K562 (cell line): ENCODE results near the gene RC3H2. TPM values are rescaled to one million over a fixed set of nuclear protein-coding genes. Genes with fewer than 3 reads are reported as not detected.
A peak's percentile ranks its signal among the peaks of the same experiment; 100 is the strongest.

Experiments used
- ATF1 ChIP-seq, 2 experiments: fragments of 450-650 bp in 1 of 2; IDR thresholded peaks; 2 replicates each; pipeline ENCODE4 v1.6.1; 2016; ENCODE audit warnings: missing compliant biosample characterization in 1 of 2, missing genetic modification characterization in 1 of 2
- CTCF ChIP-seq, 3 experiments: IDR thresholded peaks in 2 of 3; conservative IDR thresholded peaks in 1 of 3; 2 replicates each; pipeline ENCODE4 v1.5.1; 2011 to 2012; ENCODE audit warnings: low read length in 3 of 3, mild to moderate bottlenecking in 3 of 3, control low read depth in 2 of 3, improper control_type of control experiment in 1 of 3, inconsistent platforms in 1 of 3, low read depth in 1 of 3, mixed read lengths in 1 of 3, moderate library complexity in 1 of 3; ENCODE audit not compliant: insufficient read depth in 2 of 3
- DLX4 ChIP-seq: fragments of 250-450 bp; sonication (Bioruptor Pico); IDR thresholded peaks from 2 replicates; pipeline ENCODE4 v1.6.1; 2021; ENCODE audit warnings: mild to moderate bottlenecking
- EP300 ChIP-seq: IDR thresholded peaks from 2 replicates; pipeline ENCODE4 v1.6.1; 2012; ENCODE audit warnings: low read length, improper control_type of control experiment
- FOXP1 ChIP-seq: sonication (generic); formaldehyde crosslinking; IDR thresholded peaks from 2 replicates; pipeline ENCODE4 v1.8.0; 2022; ENCODE audit warnings: mild to moderate bottlenecking, missing genetic modification reagents
- FUS ChIP-seq: fragments of 200-400 bp; formaldehyde crosslinking; optimal IDR thresholded peaks from 2 replicates; pipeline ENCODE3; 2017; ENCODE audit warnings: low read depth, low read length
- HDAC1 ChIP-seq, 2 experiments: fragments of 450-650 bp; IDR thresholded peaks; 2 replicates each; pipeline ENCODE4 v1.6.1; 2016 to 2017; ENCODE audit warnings: inconsistent platforms in 1 of 2, mild to moderate bottlenecking in 1 of 2, moderate library complexity in 1 of 2
- HDAC2 ChIP-seq: fragments of 450-650 bp; IDR thresholded peaks from 2 replicates; pipeline ENCODE4 v1.6.1; 2016; ENCODE audit warnings: mild to moderate bottlenecking
- HDAC8 ChIP-seq: fragments of 450-650 bp; IDR thresholded peaks from 2 replicates; pipeline ENCODE4 v1.6.1; 2016; ENCODE audit warnings: mild to moderate bottlenecking, missing genetic modification characterization, moderate library complexity, missing compliant biosample characterization
- MAFK ChIP-seq: IDR thresholded peaks from 2 replicates; pipeline ENCODE4 v1.6.1; 2011; ENCODE audit warnings: low read length, improper control_type of control experiment
- MITF ChIP-seq: IDR thresholded peaks from 2 replicates; pipeline ENCODE4 v1.6.1; 2014; ENCODE audit warnings: antibody characterized with exemption
- NFATC3 ChIP-seq: fragments of 450-650 bp; IDR thresholded peaks from 2 replicates; pipeline ENCODE4 v1.6.1; 2017; ENCODE audit warnings: mild to moderate bottlenecking
- NR2C2 ChIP-seq, 2 experiments: fragments of 200-800 bp in 1 of 2; sonication (Bioruptor generic) in 1 of 2; sonication (generic) in 1 of 2; formaldehyde crosslinking in 1 of 2; IDR thresholded peaks; 2 replicates each; pipeline versions ENCODE4 v1.6.1 to v1.8.0; 2016 to 2022; ENCODE audit warnings: mild to moderate bottlenecking in 1 of 2, missing compliant biosample characterization in 1 of 2, missing genetic modification characterization in 1 of 2, missing genetic modification reagents in 1 of 2
- SIN3B ChIP-seq: fragments of 450-650 bp; IDR thresholded peaks from 2 replicates; pipeline ENCODE4 v1.6.1; 2017; ENCODE audit warnings: low read depth, mild to moderate bottlenecking, moderate library complexity
- SMARCE1 ChIP-seq: fragments of 450-650 bp; IDR thresholded peaks from 2 replicates; pipeline ENCODE4 v1.7.1; 2016; ENCODE audit warnings: mild to moderate bottlenecking
- SRSF1 ChIP-seq: fragments of 200-400 bp; formaldehyde crosslinking; IDR thresholded peaks from 2 replicates; pipeline ENCODE4 v1.6.1; 2017; ENCODE audit warnings: mild to moderate bottlenecking, low read depth, low read length, moderate library complexity
- TCF7 ChIP-seq: sonication (generic); IDR thresholded peaks from 2 replicates; pipeline ENCODE4 v1.6.1; 2016; ENCODE audit warnings: antibody characterized with exemption, borderline replicate concordance
- YBX1 ChIP-seq: fragments of 450-650 bp; IDR thresholded peaks from 2 replicates; pipeline ENCODE4 v1.7.1; 2016; ENCODE audit warnings: mild to moderate bottlenecking
- ZBTB7A ChIP-seq: IDR thresholded peaks from 2 replicates; pipeline ENCODE4 v1.6.1; 2011; ENCODE audit warnings: low read depth, mild to moderate bottlenecking, low read length, moderate library complexity, borderline replicate concordance; ENCODE audit not compliant: control insufficient read depth
- ZNF583 ChIP-seq: fragments of 250-450 bp; sonication (Bioruptor Pico); IDR thresholded peaks from 2 replicates; pipeline ENCODE4 v1.4.0; 2020
- ZNF79 ChIP-seq: fragments of 250-450 bp; sonication (Bioruptor Pico); IDR thresholded peaks from 2 replicates; pipeline ENCODE4 v1.4.0; 2020; ENCODE audit warnings: low read depth, mild to moderate bottlenecking, moderate library complexity
- polyA plus RNA-seq, 8 experiments: library from polyadenylated mRNA; depleted of rRNA in 4 of 8; stranded (reverse) in 5 of 8; unstranded in 3 of 8; fragments of >200 nt; fragmentation: Nextera tagmentation in 2 of 8; fragmentation: Illumina TruSeq in 1 of 8; extraction: Ambion mirVana in 2 of 8; extraction: Trizol in 1 of 8; gene quantifications; 2 replicates each; pipeline versions ENCODE4 v1.2.1 to v1.2.3, GENCODE V29; 2011 to 2014; ENCODE audit warnings: inconsistent platforms in 1 of 8, missing spikeins in 1 of 8
- total RNA-seq, 7 experiments: library from RNA; depleted of rRNA in 6 of 7; stranded (reverse); fragments of >200 nt in 6 of 7; fragmentation: Illumina TruSeq in 2 of 7; extraction: Trizol in 2 of 7; gene quantifications; 2 replicates each; pipeline versions ENCODE4 v1.2.1 to v1.2.3, GENCODE V29; 2011 to 2021; ENCODE audit warnings: low replicate concordance in 1 of 7
- TF ChIP-seq, protein P1 (sequence below): fragments of 250-450 bp; sonication (Bioruptor Pico); IDR thresholded peaks from 2 replicates; pipeline ENCODE4 v1.4.0; 2020; ENCODE audit warnings: mild to moderate bottlenecking
- TF ChIP-seq, protein P2 (sequence below): fragments of 450-650 bp; formaldehyde crosslinking; IDR thresholded peaks from 2 replicates; pipeline ENCODE4 v1.4.0; 2022; ENCODE audit warnings: mild to moderate bottlenecking, moderate library complexity

Gene RC3H2
- total and polyA plus RNA-seq, 9 of the 15 experiments (the other 6 are each of a cell fraction or from before 2014, with no cell fraction given) = 5.6 to 35.4 (median 18.6) TPM

DNA sequence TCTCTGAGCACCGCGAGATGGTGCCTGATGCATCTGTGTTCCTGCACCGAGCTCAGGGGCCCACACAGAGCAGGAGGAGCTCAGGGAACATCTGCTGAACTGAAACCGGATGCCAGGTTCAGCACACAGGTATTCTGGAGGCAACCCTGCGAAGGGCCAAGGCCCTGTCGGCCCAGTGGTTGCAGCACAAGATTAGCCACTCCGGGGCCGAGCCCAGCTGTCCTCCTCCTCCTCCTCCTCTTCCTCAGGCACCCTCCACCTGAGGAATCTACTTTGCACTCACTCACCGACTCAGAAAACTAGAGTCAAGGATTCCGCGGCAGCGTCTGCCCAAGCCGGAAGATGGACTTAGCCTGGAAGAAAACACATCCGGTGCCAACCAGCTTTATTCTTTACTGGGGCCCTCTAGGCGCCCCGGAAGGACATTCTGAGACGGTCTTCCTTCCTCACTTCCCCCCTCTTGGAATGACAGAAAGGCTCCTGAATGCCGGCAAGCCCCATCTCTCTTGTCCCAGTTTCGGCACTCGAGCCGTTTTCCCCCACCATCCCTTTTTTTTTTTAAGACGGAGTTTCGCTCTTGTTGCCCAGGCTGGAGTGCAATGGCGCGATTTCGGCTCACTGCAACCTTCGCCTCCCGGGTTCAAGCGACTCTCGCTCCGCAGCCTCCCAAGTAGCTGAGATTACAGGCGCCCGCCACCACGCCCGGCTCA is 8.0 kb upstream of the RC3H2 start, which contains the start of gene ZBTB6 (continued):
- TF ChIP-seq, protein P1, sequence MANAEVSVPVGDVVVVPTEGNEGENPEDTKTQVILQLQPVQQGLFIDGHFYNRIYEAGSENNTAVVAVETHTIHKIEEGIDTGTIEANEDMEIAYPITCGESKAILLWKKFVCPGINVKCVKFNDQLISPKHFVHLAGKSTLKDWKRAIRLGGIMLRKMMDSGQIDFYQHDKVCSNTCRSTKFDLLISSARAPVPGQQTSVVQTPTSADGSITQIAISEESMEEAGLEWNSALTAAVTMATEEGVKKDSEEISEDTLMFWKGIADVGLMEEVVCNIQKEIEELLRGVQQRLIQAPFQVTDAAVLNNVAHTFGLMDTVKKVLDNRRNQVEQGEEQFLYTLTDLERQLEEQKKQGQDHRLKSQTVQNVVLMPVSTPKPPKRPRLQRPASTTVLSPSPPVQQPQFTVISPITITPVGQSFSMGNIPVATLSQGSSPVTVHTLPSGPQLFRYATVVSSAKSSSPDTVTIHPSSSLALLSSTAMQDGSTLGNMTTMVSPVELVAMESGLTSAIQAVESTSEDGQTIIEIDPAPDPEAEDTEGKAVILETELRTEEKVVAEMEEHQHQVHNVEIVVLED (CRISPR knock-in tag) = no peak
- TF ChIP-seq HDAC2 = 0 out of 2 replicates have a peak, but pooled peaks have one; percentile 62
- no peak; the same call in 1 of the 2 replicates for TF ChIP-seq MAFK
- no peak for TF ChIP-seq SRSF1
- TF ChIP-seq NR2C2 (CRISPR knock-in tag; IDR thresholded peaks at IDR 0.05) = peak; percentile 97
- TF ChIP-seq NR2C2 (tag; IDR thresholded peaks at IDR 0.05) = peak; percentile 100
- TF ChIP-seq, protein P2, sequence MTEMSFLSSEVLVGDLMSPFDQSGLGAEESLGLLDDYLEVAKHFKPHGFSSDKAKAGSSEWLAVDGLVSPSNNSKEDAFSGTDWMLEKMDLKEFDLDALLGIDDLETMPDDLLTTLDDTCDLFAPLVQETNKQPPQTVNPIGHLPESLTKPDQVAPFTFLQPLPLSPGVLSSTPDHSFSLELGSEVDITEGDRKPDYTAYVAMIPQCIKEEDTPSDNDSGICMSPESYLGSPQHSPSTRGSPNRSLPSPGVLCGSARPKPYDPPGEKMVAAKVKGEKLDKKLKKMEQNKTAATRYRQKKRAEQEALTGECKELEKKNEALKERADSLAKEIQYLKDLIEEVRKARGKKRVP (CRISPR knock-in tag) = no peak
- TF ChIP-seq HDAC1 (IDR thresholded peaks at IDR 0.05) = peak in 1 of 2 experiments; percentile 76; a peak in 2 of 4 replicates
- TF ChIP-seq FOXP1 = 0 out of 2 replicates have a peak, but pooled peaks have one; percentile 64
- no peak for TF ChIP-seq ATF1 (CRISPR knock-in tag; IDR thresholded peaks at IDR 0.05)
- TF ChIP-seq ATF1 (tag; IDR thresholded peaks at IDR 0.05) = peak; percentile 52
- no peak for TF ChIP-seq MITF
- TF ChIP-seq DLX4 (CRISPR knock-in tag) = no peak
- no peak for TF ChIP-seq ZNF583 (CRISPR knock-in tag)
- no peak for TF ChIP-seq FUS
- no peak for TF ChIP-seq ZNF79 (CRISPR knock-in tag)
- no peak for TF ChIP-seq SMARCE1
- TF ChIP-seq SIN3B = peak; percentile 84
- no peak for TF ChIP-seq HDAC8
- no peak for TF ChIP-seq NFATC3
- TF ChIP-seq ZBTB7A = no peak
- TF ChIP-seq EP300 = peak; percentile 37; the same call in 1 of the 2 replicates
- no peak for TF ChIP-seq YBX1
- no peak for TF ChIP-seq TCF7
- peak in 1 of 3 experiments; percentile 14; a peak in 1 of 6 replicates for TF ChIP-seq CTCF (IDR thresholded peaks at IDR 0.05 in 2 of 3, conservative IDR thresholded peaks at IDR 0.05 in 1 of 3; ENCODE audit: insufficient read depth in 2 of 3, low read depth in 1 of 3, low read length in 3 of 3)
